Fibroblast of skin of scalp (primary cell): ENCODE measurements around the gene KCNJ16.

Source experiments
- DNase-seq: peaks from one replicate; pipeline ENCODE4 v3.0.0-alpha.2; 2013

The KCNJ16 gene

DNA sequence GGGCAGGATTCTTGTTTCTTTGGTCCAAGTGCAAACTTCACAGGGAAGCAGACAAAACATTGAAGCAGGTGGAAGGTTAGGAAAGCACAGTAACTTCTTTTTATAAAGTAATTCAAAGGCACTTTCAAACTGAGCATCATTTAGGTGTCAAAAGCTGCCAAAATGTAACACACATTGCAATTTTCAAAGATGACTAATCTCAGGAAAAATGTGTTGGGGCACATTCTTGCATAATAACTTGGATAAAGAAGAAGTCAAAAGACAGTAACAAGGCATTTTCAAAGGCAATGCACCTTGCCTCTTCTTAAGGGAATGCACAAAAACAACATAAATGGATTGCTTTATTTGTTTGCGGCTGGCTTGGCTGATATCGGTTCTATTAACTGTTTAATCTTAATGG is 97.9 kb downstream of the KCNJ16 start:
- peak; percentile 23 for DNase-seq

DNA sequence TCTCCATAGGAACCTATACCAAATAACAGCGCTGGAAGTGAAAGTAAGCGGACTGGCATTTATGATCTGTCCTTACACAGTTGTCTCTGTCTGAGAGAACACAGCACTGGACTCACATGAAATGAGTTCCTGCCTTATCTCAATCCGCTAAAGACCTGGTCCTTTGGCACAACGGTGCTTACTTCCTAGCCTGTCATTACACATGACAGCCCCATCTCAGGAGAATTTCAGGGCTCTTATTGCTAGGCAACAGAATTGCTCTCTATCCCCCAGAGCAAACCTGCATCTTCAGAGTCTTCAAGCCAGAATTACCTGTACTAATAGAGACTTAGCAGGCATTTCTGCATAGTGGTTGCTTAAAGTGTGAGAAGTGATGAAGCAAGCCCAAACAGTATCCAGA is 98.7 kb downstream of the KCNJ16 start:
- no peak for DNase-seq

DNA sequence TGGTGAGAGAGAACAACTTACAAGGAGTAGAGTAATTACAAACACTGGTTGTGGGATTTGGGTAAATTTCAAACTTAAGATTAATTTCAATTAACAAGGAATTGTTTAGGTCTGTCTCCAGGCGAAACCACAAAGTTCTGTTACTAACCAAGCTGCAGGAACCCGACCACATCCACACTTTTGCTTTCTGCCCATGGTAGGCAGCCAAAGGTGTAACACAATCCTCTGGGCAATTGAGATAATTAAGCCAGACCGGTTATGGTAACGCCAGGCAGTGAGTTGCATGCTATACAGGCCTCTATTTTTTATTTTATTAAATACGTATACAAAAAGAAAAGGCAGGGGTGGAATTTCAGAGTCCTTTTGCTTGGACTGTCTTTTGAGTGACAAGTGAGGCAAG is 106.4 kb downstream of the KCNJ16 start:
- DNase-seq: no peak

DNA sequence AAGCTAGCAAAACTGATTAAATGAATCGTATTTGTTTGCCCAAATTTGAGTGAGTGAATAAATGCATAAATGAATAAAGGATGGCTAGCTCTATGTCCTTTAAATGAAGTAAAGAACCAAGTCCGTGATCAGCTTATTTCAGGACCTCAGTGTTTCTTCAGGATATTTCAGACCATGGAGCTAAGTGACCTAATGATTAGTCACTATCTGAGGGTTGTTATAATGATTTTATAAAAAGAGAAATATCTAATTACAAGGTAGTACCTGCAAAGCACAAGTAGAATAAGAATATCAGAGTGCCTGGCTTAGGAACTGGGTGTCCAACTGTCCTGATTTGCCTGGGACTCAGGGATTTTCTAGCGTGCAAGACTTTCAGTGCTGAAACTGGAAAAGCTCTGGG is 106.8 kb downstream of the KCNJ16 start:
- no peak for DNase-seq

DNA sequence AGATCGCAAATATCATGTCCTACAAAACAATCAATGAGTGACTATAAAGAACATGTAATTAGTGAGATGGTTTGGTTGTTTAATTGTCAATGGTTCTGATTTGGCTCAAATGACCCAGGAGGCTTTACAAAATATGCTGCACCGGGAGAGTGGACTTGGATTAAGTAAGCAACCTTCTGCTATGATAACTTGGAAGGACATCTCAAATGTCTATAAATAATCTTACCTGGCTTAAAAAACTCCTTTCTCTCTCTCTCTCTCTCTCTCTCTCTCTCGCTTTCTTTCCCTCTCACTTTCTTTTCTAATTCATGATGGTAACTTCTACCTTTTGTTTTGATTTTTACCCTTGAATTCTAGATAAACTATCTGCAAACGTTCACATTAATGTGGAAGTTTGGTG is 108.5 kb downstream of the KCNJ16 start:
- DNase-seq: no peak

DNA sequence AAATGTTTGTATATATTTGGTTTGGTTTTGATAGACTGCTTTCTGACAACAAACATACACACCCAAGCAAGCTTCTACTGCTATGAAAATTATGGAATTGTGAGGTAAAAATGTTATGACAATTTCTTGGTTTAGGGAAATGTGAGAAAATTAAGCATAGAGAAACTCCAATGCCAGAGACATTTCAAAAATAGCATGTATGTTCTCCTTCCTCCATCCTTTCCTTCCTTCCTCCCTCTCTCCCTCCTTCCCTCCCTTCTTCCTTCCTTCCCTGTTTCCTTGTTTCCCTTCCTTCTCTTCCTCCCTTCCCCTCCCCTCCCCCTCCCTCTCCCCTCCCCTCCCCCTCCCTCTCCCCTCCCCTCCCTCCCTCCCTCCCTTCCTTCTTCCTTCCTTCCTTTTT is 109.2 kb downstream of the KCNJ16 start:
- no peak for DNase-seq

DNA sequence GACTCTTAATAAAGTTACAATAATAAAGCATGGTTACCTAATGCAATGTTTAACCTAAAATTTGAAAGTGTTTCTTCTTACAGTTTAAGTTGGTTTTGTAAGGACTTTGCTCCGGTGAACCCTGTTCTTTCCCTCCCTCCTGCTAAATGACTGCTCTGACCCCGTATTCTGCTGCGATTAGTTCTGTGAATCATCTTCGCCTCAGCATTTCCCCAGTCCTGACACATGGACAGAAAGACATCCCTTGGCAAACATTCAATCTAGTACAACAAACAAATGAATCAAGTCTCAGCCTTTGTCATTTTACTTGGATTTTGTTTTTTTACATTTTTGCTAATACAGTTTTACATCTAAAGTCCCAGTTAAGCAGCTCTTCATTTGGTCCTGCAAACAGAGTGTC is 109.7 kb downstream of the KCNJ16 start:
- DNase-seq: peak; percentile 55
